HCEC 1CT (cell line): ENCODE measurements around the gene NSUN7.

Source experiments
- DNase-seq: peaks from one replicate; pipeline ENCODE4 v3.0.0-alpha.2; 2017

Gene NSUN7

DNA sequence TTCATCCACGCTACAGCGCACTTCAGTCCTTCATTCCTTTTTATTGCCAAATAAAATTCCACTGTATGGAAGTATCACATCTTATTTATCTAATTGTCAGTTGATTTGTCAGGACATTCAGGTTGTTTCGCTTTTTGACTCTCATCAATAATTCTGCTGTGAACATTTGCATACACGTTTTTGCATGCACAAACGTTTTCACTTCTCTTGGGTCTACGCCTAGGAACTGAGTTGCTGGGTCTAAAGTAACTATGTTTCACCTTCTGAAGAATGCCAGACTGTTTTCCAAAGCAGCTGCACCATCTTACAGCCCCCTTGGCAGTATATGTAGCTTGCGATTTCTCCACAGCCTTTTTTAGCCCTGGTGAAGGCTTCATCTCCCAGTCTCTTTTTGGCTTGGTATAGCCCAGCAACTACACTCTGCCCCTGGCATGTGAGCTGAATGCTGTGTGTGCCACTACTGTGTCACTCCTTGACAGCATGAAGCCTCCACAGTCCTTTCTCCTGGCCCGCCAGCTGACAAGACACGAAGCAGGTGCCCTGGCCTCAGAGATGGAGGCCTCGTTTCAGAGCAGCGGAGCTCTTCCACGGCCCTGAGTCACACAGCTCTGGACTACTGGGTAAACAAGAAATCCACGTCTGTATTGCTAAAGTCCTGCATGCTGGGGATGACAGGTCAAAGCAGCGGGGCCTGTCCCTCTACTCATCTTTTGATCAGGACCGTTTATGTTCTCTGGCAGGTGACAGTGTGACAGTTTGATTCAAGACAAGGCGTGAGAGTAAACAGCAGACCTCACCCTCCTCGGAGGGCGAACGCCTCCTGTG lies 75.5 kb downstream of the NSUN7 start:
- no peak for DNase-seq

DNA sequence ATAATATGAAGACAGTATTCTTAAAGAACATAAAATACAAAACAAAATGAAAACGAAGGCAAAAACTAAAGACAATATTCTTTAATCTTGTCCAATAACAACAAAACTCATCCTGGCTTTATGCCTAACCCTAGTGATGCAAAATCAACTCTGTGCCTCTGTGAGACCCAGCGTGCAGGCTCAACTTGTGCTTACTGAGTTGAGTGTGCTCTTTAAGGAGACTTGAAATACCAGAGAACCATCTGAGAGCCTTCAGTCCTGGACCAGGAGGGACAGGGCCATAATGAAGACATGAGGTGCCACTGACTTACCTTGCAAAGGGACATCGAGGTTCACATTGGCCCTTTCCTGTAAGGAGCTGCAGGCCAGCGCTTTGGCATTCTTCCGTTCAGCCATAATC lies 77.1 kb downstream of the NSUN7 start:
- DNase-seq = no peak

DNA sequence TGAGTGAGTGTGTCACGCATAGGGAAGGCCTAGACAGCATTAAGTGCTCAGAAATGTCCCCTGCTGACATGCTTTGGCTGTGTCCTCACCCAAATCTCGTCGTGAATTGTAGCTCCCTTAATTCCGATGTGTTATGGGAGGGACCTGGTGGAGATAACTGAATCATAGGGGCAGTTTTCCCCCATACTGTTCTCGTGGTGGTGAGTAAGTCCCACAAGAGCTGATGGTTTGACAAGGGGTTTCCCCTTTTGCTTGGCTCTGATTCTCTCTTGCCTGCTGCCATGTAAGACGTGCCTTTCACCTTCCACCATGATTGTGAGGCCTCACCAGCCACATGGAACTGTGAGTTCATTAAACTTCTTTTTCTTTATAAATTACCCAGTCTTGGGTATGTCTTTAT lies 78.0 kb downstream of the NSUN7 start:
- DNase-seq = no peak

DNA sequence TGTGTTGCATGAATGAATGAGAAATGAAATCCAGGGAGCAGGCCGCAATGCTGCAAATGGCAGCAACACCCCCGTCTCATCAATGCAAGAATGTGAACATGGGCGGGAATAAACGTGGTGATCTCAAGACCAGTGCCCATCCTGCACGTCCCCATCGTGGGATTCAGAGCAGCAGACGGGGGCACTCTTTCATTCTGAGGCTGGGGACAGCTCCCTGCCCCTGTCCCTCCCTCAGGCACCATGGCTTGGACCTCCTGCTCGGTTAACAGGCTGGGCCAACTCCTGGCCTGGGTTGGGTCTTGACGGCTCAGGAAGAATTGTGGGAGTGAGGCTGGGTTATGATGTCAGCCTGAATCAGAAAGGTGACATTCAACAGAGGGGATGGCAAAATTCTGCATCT lies 78.9 kb downstream of the NSUN7 start:
- no peak for DNase-seq

DNA sequence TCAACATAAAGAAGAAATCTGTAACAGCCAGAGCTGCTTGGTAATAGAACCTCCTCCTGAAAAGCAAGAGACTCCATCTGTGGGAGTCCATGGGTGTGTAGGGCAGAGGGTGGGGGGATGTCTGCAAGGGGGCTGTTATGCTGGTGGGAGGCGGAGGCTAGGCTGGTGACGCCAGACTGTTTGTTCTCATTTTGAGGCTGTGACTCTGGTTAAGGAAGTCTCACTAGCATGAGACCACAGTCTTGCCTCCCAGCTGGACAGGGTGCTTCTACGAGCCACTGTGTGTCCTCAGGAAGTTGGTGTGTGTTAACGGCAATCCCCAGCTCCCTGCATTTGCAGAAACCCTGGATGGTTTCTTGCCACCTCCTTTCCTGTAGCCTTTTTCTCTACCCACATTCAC lies 79.8 kb downstream of the NSUN7 start:
- DNase-seq = no peak

DNA sequence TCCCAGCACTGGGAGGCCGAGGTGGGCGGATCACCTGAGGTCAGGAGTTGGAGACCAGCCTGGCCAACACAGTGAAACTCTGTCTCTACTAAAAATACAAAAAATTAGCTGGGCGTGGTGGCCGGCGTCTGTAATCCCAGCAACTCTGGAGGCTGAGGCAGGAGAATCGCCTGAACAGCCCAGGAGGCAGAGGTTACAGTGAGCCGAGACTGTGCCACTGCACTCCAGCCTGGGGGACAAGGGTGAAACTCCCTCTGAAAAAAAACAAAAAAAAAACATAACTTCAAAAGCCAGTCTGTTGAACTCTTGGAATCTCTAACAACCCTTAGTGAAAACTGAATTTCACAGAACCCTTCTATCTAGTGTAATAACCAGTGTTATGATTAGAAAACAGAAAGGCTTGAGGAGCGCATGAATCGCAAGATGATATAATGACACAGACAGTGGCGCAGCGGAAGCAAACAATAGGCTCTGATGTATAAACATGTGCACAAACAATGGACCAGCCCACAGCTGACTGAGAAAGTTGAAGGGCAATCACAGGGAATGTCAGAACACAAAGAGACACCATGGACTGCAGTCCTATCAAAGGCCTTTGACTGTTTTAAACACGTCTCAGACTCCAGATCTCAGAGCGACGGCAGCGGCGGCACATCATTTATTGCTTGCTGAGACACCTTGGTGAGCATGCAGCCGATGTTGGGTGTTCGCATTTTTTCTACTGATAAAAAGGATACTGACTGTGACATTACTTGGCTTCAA lies 81.6 kb downstream of the NSUN7 start:
- DNase-seq = no peak

DNA sequence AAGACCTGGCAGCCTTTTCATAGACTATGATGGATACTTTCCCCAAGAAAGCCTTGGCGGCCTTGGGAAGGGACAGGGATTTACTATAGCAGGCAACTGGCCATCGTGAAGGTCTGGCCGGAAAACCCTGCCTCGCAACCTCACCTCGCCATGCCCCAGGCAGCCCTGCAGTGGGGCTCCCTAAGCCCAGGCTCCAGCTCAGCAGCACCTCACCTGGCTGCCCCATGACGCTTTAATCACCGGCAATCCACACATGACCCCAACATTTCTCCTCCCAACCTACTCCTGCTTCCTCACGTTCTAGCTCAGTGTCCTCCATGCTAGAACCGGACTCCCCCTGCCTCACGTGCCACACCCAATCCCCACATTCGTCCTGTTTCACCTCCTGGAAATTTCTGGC lies 82.4 kb downstream of the NSUN7 start:
- no peak for DNase-seq

DNA sequence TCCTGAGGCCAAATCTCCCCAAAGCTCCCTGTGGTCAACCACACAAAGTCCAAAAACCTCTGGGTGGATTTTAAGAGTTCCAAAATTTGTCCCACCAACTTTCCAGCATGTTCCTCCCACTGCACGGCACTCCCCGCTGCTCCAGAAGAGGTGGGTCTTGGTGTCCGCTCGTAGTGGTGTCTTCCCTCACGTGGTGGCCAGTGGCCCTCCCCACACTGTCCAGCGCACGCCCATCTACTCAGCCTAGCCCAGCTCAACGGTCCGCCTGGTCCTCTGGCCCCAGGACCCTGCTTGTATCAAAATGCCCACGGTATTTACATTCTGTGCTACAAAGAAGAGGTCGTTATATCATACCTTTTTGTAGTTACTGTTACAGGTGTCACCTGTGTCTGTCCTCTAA lies 83.5 kb downstream of the NSUN7 start:
- no peak for DNase-seq

DNA sequence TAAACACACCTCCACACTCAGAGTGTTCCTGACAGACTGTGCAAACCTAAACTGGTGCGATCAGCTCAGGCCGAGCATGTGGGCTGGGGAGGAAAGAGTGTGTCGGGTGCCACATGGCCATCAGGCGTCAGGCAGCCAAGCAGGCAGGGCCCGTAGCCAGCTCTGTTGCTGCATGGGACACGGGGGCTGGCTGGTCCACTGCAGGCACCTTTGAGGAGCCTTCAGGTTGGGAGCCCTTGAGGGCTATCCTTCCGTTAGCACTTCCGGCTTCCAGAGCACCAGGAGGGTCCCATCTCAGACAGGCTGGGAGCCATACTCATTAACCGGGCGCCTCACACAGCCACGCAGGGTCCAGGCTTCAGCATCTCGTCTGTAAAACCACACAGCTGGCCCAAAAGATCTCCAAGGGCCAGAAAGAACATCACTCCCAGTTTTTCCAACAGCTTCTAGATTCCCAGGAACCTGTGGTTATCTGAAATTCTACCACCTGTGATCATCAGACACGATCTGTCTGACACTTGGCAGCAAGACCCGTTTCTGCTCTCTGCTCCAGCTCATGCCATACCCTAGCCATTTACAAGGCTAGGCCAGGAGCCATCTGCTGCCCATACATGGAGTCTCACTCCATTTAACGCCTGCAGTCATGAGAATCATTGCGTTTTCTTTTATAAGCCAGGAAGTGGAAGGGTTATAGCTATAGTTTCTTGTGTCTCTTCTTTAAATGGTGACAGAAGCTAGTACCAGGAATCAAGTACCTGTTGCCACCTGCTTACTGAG lies 87.5 kb downstream of the NSUN7 start:
- DNase-seq = no peak

DNA sequence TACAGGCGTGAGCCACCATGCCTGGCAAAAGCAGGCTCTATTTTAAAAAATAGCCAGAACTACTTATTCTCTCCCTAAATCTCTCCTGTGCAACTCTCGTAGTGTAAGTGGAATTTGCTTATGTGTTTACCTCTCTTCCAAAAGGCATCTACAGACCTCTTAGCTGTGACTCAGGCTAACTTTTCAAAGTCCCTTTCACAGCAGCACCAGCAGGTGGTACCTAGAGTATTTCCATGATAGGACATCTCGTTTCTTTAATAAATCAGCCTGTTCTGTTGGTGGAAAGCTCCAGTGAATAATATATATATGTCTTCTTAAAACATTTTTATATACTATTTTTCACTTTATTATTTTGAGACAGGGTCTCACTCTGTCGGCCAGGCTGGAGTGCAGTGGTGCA lies 89.0 kb downstream of the NSUN7 start:
- DNase-seq = no peak

DNA sequence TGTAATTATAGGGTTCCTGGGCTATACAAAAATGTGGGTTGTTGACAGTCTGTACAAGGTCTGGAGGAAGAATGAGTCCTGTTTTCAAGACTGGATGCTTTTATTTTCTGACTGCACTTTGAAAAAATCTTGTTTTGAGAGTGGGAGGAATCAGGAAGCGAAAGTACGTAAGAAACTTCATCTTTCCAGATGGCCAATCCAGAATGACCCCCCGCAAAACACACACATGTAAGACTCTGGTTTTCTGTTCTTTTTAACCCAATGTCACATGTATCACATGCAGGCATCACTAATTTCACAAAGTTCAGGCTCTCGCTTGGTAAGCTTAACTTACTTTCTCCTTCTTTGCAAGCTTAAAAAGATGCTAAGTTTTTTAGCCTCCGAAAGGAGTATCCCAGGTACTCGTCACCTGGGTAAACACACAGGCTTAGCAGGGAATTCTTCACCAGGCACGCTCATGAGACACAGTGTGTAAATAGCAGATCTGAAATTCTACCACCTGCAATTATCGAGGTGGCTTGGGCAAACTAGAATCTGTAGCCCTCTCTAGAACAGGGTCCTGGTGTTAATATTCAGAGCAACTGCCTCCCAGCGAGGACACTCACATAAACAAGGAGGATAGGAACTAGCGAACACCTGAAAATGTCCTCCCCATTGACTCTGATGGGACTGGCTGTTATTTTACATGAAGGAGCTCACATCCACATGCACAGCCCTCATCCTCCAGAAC lies 90.7 kb downstream of the NSUN7 start:
- DNase-seq = no peak

DNA sequence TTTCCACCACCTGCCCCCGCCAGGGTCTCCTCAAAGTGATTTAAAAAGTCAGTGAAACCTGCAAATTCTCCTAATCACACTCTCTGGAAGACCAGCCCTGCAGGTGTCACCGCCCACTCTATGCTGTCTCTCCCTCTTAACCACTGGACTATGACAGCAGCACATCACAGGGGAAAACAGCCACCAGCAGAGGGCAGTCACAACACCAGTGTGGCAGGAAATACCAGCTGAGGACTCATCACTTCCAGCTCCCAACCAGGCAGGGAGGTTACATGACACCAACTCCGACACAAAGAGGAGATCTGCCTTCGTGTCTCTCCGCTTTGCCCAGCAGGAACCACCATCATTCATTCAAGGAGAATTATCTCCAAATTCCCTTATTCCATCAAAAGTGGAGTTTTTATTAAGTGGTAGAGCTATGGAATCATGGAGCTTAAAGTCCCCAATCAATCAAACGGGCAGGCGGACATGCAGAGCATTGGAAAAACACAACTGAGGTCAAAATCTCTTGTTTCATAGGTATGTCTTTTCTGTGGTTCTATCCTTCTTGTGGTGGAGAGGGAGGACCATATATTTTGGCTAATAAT lies 91.3 kb downstream of the NSUN7 start:
- peak; percentile 66 for DNase-seq

DNA sequence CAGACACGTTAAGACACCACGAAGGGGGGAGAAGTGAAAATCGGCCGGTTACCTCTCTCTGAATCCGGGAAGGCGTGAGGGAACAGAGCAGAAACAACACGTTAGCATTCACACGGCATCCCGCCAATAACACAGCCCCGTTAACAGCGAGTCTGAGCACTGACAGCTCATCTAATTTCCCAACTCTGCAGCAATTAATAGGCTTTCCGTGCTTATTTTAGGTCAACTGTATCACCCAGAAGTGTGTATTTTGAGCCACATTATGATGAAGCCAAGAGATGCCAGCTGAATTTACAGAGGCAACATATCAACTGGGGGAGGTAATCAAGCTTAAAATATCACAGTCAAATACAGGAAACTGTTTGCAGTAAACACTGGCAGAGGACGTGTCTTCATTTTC lies 92.6 kb downstream of the NSUN7 start:
- no peak for DNase-seq

DNA sequence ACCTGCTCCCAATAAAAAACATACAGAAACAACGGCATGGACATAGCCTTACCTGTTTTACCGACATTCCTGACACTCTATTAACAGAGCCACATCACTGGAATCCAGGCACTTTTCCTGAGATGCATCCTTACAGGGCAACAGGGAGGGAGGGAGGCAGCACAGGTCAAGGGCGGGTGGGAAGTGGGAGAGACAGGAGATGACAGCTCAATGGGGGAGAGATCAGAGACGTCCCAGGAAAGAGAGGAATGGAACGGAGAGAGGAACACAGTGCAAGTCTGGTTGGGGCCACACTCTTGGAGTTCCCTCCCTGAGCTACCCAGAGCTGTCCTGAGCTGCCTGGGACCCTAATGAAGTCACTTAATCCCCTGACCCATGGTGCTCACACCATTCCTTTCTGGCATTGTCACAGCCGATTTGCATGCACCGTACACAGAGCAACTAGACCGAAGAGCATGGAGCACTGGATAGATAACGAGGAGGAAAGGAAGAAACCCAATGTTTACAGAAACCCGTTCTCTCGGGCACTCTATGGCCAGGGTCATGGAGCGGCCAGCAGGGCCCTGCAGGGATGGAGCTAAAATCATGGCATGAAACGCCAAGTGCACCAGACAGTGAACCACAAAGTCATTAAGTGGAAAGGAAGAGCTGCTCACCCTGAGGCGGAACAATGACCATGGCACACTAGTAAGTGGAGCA lies 93.1 kb downstream of the NSUN7 start:
- no peak for DNase-seq

DNA sequence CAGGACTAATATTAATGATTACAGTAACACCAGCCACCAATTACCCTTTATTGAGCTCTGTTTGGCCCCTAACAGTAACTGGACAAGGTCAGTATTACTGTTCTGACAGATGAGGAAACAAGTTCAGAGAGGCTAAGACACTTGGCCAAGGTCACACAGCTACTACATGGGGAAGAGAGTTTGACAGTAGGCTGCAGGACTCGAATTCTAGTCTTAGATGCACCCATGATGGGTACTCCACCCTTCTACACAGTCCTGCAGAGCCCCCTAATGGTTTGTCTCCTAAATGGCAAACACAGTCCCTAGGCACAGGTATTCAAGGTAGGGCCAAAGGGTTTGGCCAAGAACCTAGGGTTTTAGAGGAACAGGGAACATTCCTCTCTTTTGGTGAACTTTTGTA lies 93.9 kb downstream of the NSUN7 start:
- DNase-seq = no peak

DNA sequence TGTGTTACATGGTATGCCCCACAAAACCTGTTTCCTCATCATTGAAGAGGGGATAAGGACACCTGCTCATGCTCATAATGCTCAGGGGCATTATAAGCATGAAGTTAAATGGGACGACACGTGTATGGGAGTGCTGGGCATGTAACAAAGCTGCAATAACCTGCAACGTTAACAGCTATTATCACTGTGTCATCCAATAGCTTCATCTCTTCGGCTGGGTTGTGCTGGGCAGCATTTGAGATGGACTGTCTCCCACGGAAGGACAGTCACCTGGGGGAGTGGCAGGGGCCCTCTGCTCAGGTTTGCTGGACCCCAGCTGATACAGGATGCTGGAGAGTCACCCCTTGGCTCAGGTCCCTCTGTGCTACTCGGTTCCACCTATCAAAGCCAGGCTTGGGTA lies 94.5 kb downstream of the NSUN7 start:
- no peak for DNase-seq

DNA sequence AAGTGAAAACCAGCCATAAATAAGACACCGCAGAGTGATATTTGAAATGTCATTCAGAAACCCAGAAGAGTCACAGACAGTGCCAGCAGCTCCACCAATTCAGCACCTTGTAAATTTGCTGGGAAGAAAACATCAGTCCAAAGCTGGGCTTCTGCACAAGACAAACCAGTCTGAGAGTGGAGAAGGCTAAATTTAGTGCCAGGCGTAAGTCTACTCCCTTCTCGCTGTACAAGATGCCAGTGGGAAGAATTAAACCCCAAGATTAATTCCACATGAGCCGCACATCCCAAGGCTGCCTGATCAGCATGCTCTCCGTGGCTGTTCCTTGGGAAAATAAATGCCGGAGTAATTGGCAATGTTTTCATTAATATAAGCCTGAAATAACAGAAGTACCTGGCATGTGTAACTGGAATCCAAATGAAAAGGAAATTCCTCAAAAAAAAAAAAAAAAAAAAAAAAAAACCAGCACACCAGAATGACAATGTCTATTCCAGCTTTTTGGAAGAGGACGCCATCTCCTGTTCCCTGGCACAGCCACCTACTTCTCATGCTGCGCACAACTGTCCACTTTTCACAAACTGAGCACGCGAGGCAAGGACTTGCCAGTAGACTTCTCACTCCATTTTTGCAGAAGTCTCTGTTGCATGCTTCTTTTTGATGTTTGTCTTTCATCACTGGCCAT lies 95.5 kb downstream of the NSUN7 start:
- DNase-seq = no peak

DNA sequence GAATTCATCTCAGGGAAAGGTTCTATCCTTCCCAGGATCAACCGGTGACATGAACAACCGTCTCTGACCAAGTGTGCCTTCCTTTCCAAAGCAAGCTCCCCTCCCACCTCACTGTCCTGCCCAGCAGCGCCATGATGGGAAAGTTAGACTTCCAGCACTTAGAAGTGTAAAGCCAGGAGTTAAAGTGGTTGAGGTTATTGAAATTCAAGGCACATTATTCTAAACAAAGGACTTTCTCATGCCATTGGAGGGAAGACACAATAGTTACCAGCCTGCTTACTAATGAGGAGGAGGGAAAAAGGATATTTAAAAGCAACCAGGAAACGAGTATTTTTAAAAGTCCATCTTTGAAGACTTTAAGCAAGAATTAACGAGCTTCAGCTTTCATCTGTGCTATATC lies 96.8 kb downstream of the NSUN7 start:
- no peak for DNase-seq

DNA sequence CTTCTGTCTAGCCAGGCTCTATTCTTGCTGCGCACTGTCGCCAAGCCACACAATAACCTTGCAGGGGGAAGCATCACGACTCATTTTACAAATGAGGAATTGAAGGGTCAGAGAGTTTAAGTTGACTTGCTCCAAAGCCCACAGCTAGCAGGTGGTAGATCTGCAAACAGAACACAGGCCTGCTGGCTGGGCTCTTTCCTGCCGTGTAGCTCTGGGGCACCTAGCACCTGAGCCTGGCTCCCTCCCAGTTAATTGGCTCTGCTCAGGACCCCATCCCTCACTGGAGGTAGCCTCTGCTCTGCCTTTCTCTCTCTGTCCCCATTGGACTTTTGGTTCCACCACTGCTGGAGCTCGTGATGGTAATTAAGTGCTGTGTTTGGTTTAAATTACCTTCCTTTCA lies 98.5 kb downstream of the NSUN7 start:
- no peak for DNase-seq

DNA sequence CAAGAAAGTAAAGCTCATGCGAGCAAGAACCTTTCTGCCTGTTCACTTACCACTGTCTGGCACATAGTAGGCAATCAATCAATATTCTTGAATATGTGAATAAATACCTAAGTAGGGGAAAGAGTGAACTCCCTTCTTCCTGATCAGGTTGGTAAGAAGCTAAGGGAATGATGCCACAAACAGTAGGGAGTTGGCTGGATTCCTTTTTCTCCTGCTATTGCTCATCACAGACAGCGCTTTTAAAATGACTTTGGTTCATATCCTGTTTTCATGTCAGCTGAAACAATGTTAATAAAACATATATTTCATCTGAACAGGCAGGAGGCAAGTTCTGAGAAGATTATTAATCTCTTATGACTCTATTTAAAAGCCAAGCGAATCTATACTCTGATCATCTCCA lies 99.2 kb downstream of the NSUN7 start:
- DNase-seq = no peak

DNA sequence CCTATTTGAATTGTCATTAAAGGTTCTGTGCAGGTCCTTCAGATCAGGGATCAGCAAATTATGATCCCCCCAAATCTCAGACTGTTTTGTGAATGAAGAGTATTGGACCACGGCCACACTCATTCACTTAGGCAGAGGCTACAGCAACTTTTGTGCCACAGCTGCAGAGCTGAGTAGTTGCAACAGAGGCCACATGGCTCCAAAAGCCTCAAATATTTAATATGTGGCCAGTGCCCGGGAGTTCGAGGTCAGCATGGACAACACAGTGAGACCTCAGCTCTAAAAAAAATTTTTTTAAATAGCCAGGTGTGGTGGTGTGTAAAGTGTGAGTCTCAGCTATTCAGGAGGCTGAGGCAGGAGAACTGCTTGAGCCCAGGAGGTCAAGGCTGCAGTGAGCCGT lies 100.7 kb downstream of the NSUN7 start:
- no peak for DNase-seq
